Measurements from ENCODE around the gene TLR1. TPM values are rescaled to one million over a fixed set of nuclear protein-coding genes. Genes with fewer than 3 reads are reported as not detected.
"Not testable (repeated sequence)": the region's sequence is repeated elsewhere in the genome, so short reads cannot be mapped to it uniquely, and the experiment has no call there.

TLR1 gene
- total and polyA plus RNA-seq, 5 donors: 1.1 to 7.4 (median 6.0) TPM

GRCh38 chr4:38785041-38785790 is 19.4 kb downstream of the TLR1 start:
- Histone ChIP-seq H3K9me3 (ENCODE audit: control insufficient read depth, low read length) (no peaks in the 10 kb centered on the region), H3K4me3 (ENCODE audit: low read length) (no peak overlapping the region), H3K27me3 (ENCODE audit: control insufficient read depth, insufficient read depth) (no peaks in the 10 kb centered on the region), H3K27ac (ENCODE audit: low read length) (no peak overlapping the region), H3K4me1 (ENCODE audit: control insufficient read depth, insufficient read depth, low read length) (no peaks in the 10 kb centered on the region)
- DNase-seq (no peak), ATAC-seq (no peak)
- 63% methylated on average over 6 of the region's 6 CpGs for WGBS
- intact Hi-C loops (cut with DNase I): no loop called here

GRCh38 chr4:38784141-38784540 is 20.4 kb downstream of the TLR1 start:
- H3K4me1 ChIP-seq (ENCODE audit: control insufficient read depth, insufficient read depth, low read length): no peaks in the 10 kb centered on the region
- H3K4me3 ChIP-seq (ENCODE audit: low read length): no peak overlapping the region
- H3K27ac ChIP-seq (ENCODE audit: low read length): no peak overlapping the region
- ATAC-seq: no peak
- H3K9me3 ChIP-seq (ENCODE audit: control insufficient read depth, low read length): no peaks in the 10 kb centered on the region
- intact Hi-C loops (cut with DNase I): no loop called here
- H3K27me3 ChIP-seq (ENCODE audit: control insufficient read depth, insufficient read depth): no peaks in the 10 kb centered on the region
- 92% methylated on average over 4 of the region's 4 CpGs for WGBS
- DNase-seq: no peak

- no peak for DNase-seq
- ATAC-seq: no peak
- no peaks in the 10 kb centered on the region for H3K4me1 ChIP-seq (ENCODE audit: control insufficient read depth, insufficient read depth, low read length)
- no peak overlapping the region for H3K4me3 ChIP-seq (ENCODE audit: low read length)
- no peak overlapping the region for H3K27ac ChIP-seq (ENCODE audit: low read length)
- no peaks in the 10 kb centered on the region for H3K27me3 ChIP-seq (ENCODE audit: control insufficient read depth, insufficient read depth)
- intact Hi-C loops (cut with DNase I): loop anchor here in 1 of 4 donors (2.0 kb wide), 1 partner anchor 22 kb away; no protein-coding TSS in a partner anchor
- WGBS: 82% methylated on average over 8 of the region's 8 CpGs
- no peaks in the 10 kb centered on the region for H3K9me3 ChIP-seq (ENCODE audit: control insufficient read depth, low read length)
Observed at GRCh38 chr4:38783109-38783460, 21.5 kb downstream of the TLR1 start.

GRCh38 chr4:38782452-38783108 is 22.0 kb downstream of the TLR1 start, which contains the start of gene TLR10:
Gene TLR10 (minus strand): TSS chr4:38782990. CDS start chr4:38775590, 7,400 bp downstream.
- no peaks in the 10 kb centered on the region for H3K27me3 ChIP-seq (ENCODE audit: control insufficient read depth, insufficient read depth)
- no peaks in the 10 kb centered on the region for H3K4me1 ChIP-seq (ENCODE audit: control insufficient read depth, insufficient read depth, low read length)
- intact Hi-C loops (cut with DNase I): loop anchor here in 1 of 4 donors (2.0 kb wide), 1 partner anchor 22 kb away; no protein-coding TSS in a partner anchor
- no peak within 1 kb of the TSS for H3K27ac ChIP-seq (ENCODE audit: low read length)
- peak in 2 of 3 donors; percentile 41 to 45 for DNase-seq
- no peaks in the 10 kb centered on the region for H3K9me3 ChIP-seq (ENCODE audit: control insufficient read depth, low read length)
- WGBS: 37% methylated on average over 12 of the region's 12 CpGs
- ATAC-seq: peak; percentile 36 to 65
- H3K4me3 ChIP-seq (ENCODE audit: low read length): no peak within 1 kb of the TSS

GRCh38 chr4:38781854-38782261 is 22.7 kb downstream of the TLR1 start:
- WGBS: 94% methylated on average over 4 of the region's 4 CpGs
- intact Hi-C loops (cut with DNase I): loop anchor here in 1 of 4 donors (2.0 kb wide), 1 partner anchor 21 kb away; no protein-coding TSS in a partner anchor
- H3K27me3 ChIP-seq (ENCODE audit: control insufficient read depth, insufficient read depth): no peaks in the 10 kb centered on the region
- no peaks in the 10 kb centered on the region for H3K9me3 ChIP-seq (ENCODE audit: control insufficient read depth, low read length)
- DNase-seq: no peak
- ATAC-seq: no peak
- H3K4me1 ChIP-seq (ENCODE audit: control insufficient read depth, insufficient read depth, low read length): no peaks in the 10 kb centered on the region
- H3K27ac ChIP-seq (ENCODE audit: low read length): no peak overlapping the region
- H3K4me3 ChIP-seq (ENCODE audit: low read length): no peak overlapping the region

GRCh38 chr4:38780833-38781484 is 23.6 kb downstream of the TLR1 start:
- no peak for ATAC-seq
- no peak for DNase-seq
- WGBS: 91% methylated on average over 4 of the region's 4 CpGs
- Histone ChIP-seq H3K27ac (ENCODE audit: low read length) (no peak overlapping the region), H3K4me1 (ENCODE audit: control insufficient read depth, insufficient read depth, low read length) (no peaks in the 10 kb centered on the region), H3K27me3 (ENCODE audit: control insufficient read depth, insufficient read depth) (no peaks in the 10 kb centered on the region), H3K9me3 (ENCODE audit: control insufficient read depth, low read length) (no peaks in the 10 kb centered on the region), H3K4me3 (ENCODE audit: low read length) (no peak overlapping the region)
- intact Hi-C loops (cut with DNase I): no loop called here

GRCh38 chr4:38779790-38780189 is 24.8 kb downstream of the TLR1 start:
- no peaks in the 10 kb centered on the region for H3K27me3 ChIP-seq (ENCODE audit: control insufficient read depth, insufficient read depth)

GRCh38 chr4:38777925-38778324 is 26.7 kb downstream of the TLR1 start:
- H3K27me3 ChIP-seq (ENCODE audit: control insufficient read depth, insufficient read depth); DNase-seq; H3K4me1 ChIP-seq (ENCODE audit: control insufficient read depth, insufficient read depth, low read length); intact Hi-C loops (cut with DNase I); H3K9me3 ChIP-seq (ENCODE audit: control insufficient read depth, low read length); ATAC-seq; H3K27ac ChIP-seq (ENCODE audit: low read length); H3K4me3 ChIP-seq (ENCODE audit: low read length): not testable (repeated sequence)
- 88% methylated on average over 2 of the region's 2 CpGs for WGBS

More at GRCh38 chr4:38779790-38780189, 24.8 kb downstream of the TLR1 start:
- no peak for DNase-seq
- no peak for ATAC-seq
- WGBS: 82% methylated on average over 5 of the region's 5 CpGs
- intact Hi-C loops (cut with DNase I): no loop called here
- Histone ChIP-seq H3K9me3 (ENCODE audit: control insufficient read depth, low read length) (no peaks in the 10 kb centered on the region), H3K4me3 (ENCODE audit: low read length) (no peak overlapping the region), H3K27ac (ENCODE audit: low read length) (no peak overlapping the region), H3K4me1 (ENCODE audit: control insufficient read depth, insufficient read depth, low read length) (no peaks in the 10 kb centered on the region)

- Histone ChIP-seq H3K4me3 (ENCODE audit: low read length) (no peak overlapping the region), H3K9me3 (ENCODE audit: control insufficient read depth, low read length) (no peaks in the 10 kb centered on the region), H3K27me3 (ENCODE audit: control insufficient read depth, insufficient read depth) (no peaks in the 10 kb centered on the region), H3K27ac (ENCODE audit: low read length) (no peak overlapping the region), H3K4me1 (ENCODE audit: control insufficient read depth, insufficient read depth, low read length) (no peaks in the 10 kb centered on the region)
- DNase-seq (no peak), ATAC-seq (no peak)
- WGBS: 81% methylated on average over 2 of the region's 2 CpGs
- intact Hi-C loops (cut with DNase I): no loop called here
Observed at GRCh38 chr4:38775326-38775725, 29.3 kb downstream of the TLR1 start.

GRCh38 chr4:38774181-38774955 is 30.2 kb downstream of the TLR1 start:
- Histone ChIP-seq H3K27me3 (ENCODE audit: control insufficient read depth, insufficient read depth) (no peaks in the 10 kb centered on the region), H3K27ac (ENCODE audit: low read length) (no peak overlapping the region), H3K9me3 (ENCODE audit: control insufficient read depth, low read length) (no peaks in the 10 kb centered on the region), H3K4me1 (ENCODE audit: control insufficient read depth, insufficient read depth, low read length) (peaks cover 2% of the 10 kb centered on the region), H3K4me3 (ENCODE audit: low read length) (no peak overlapping the region)
- intact Hi-C loops (cut with DNase I): no loop called here
- no peak for DNase-seq
- WGBS: 82% methylated on average over 8 of the region's 8 CpGs
- ATAC-seq: no peak
